H1 (cell line): Measurements from ENCODE around the gene DENND4B. TPM values are rescaled to one million over a fixed set of nuclear protein-coding genes. Genes with fewer than 3 reads are reported as not detected.

Experiments
- CTBP2 ChIP-seq: IDR thresholded peaks from 2 replicates; pipeline ENCODE4 v1.7.0; 2011; ENCODE audit warnings: borderline replicate concordance, mild to moderate bottlenecking, moderate library complexity, mixed read lengths, low read length; ENCODE audit not compliant: insufficient read depth, insufficient read length
- EGR1 ChIP-seq: IDR thresholded peaks from 2 replicates; pipeline ENCODE4 v1.6.1; 2011; ENCODE audit warnings: low read depth, low read length, borderline replicate concordance
- GABPA ChIP-seq: IDR thresholded peaks from 2 replicates; pipeline ENCODE4 v1.6.1; 2011; ENCODE audit warnings: mild to moderate bottlenecking, low read length, moderate library complexity, borderline replicate concordance; ENCODE audit not compliant: insufficient read depth
- PHF8 ChIP-seq: fragments of 200-600 bp; sonication (generic); conservative IDR thresholded peaks from 2 replicates; pipeline ENCODE4 v1.7.1; 2012; ENCODE audit warnings: low read depth, mild to moderate bottlenecking, inconsistent platforms, low read length, moderate library complexity
- POLR2A ChIP-seq, 2 experiments: IDR thresholded peaks; 1 replicate in 1 of 2; 2 replicates in 1 of 2; pipeline ENCODE4 v1.6.1; 2011; ENCODE audit warnings: low read depth in 2 of 2, low read length in 2 of 2, mild to moderate bottlenecking in 2 of 2; ENCODE audit errors: control extremely low read depth in 1 of 2
- RFX5 ChIP-seq: IDR thresholded peaks from 2 replicates; pipeline ENCODE4 v1.6.1; 2011; ENCODE audit warnings: low read depth, low read length, improper control_type of control experiment, borderline replicate concordance
- RNF2 ChIP-seq: fragments of 200-900, 300-1000 bp; sonication (generic); IDR thresholded peaks from 2 replicates; pipeline ENCODE4 v1.7.1; 2016; ENCODE audit warnings: borderline replicate concordance, low read depth, mild to moderate bottlenecking, antibody characterized with exemption, low read length; ENCODE audit not compliant: poor library complexity, severe bottlenecking; ENCODE audit errors: missing control alignments
- SP2 ChIP-seq: IDR thresholded peaks from 2 replicates; pipeline ENCODE4 v1.6.1; 2012; ENCODE audit warnings: mild to moderate bottlenecking, low read length, inconsistent platforms
- TBP ChIP-seq: IDR thresholded peaks from 2 replicates; pipeline ENCODE4 v1.6.1; 2011; ENCODE audit warnings: low read depth, low read length, improper control_type of control experiment
- polyA plus RNA-seq, 7 experiments: library from polyadenylated mRNA; depleted of rRNA in 3 of 7; stranded (reverse) in 5 of 7; unstranded in 2 of 7; fragments of >200 nt in 5 of 7; fragments of 200-250 nt in 2 of 7; gene quantifications; 1 replicate in 5 of 7; 2 replicates in 1 of 7; 4 replicates in 1 of 7; pipeline versions ENCODE4 v1.2.1 to v1.2.3, GENCODE V29; 2011 to 2013; ENCODE audit warnings: missing spikeins in 2 of 7, mixed read lengths in 2 of 7
- total RNA-seq: library from RNA; stranded (reverse); fragmentation: NEBNext Ultra II Directional; extraction: Animal tissue kit (Norgen Biotek cat#: 25700); gene quantifications from 2 replicates; pipeline ENCODE4 v1.2.1, GENCODE V29; 2021
- TF ChIP-seq, protein P1 (sequence below): fragments of 300-600 bp; sonication (generic); IDR thresholded peaks from 2 replicates; pipeline ENCODE4 v1.7.1; 2012; ENCODE audit warnings: low read length, moderate library complexity, mild to moderate bottlenecking, inconsistent platforms; ENCODE audit not compliant: insufficient replicate concordance

Gene DENND4B
- total and polyA plus RNA-seq, 2 of the 8 experiments (the other 6 are each of a cell fraction or from before 2014, with no cell fraction given), result 45.6 to 61.1 TPM

DNA sequence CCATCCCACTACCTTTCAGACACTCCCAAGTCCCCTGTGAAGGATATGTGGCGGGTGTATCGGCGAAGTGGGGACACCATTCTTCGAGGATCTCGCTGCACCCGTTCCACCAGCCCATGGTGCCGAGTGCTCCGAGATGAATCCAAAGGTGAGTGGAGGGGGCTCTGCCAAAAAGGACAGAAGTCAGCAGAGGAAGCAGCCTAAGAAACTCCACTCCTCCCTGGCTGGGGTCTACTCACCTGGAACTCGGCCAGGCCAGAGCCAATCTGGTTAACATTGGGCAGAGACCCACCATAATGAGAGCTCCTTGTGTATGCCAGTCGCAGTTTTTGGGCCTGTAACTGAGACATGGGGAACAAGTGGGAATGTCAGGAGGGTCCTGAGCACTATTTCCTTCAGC is 8.3 kb upstream of the DENND4B start (continued):
- TF ChIP-seq CTBP2 (no peak), POLR2A (IDR thresholded peaks at IDR 0.05; ENCODE audit: control extremely low read depth in 1 of 2, low read depth in 2 of 2, low read length in 2 of 2) (no peak), PHF8 (no peak), SP2 (no peak), EGR1 (no peak), RFX5 (no peak), GABPA (no peak), TBP (no peak), RNF2 (no peak)
- TF ChIP-seq, protein P1, sequence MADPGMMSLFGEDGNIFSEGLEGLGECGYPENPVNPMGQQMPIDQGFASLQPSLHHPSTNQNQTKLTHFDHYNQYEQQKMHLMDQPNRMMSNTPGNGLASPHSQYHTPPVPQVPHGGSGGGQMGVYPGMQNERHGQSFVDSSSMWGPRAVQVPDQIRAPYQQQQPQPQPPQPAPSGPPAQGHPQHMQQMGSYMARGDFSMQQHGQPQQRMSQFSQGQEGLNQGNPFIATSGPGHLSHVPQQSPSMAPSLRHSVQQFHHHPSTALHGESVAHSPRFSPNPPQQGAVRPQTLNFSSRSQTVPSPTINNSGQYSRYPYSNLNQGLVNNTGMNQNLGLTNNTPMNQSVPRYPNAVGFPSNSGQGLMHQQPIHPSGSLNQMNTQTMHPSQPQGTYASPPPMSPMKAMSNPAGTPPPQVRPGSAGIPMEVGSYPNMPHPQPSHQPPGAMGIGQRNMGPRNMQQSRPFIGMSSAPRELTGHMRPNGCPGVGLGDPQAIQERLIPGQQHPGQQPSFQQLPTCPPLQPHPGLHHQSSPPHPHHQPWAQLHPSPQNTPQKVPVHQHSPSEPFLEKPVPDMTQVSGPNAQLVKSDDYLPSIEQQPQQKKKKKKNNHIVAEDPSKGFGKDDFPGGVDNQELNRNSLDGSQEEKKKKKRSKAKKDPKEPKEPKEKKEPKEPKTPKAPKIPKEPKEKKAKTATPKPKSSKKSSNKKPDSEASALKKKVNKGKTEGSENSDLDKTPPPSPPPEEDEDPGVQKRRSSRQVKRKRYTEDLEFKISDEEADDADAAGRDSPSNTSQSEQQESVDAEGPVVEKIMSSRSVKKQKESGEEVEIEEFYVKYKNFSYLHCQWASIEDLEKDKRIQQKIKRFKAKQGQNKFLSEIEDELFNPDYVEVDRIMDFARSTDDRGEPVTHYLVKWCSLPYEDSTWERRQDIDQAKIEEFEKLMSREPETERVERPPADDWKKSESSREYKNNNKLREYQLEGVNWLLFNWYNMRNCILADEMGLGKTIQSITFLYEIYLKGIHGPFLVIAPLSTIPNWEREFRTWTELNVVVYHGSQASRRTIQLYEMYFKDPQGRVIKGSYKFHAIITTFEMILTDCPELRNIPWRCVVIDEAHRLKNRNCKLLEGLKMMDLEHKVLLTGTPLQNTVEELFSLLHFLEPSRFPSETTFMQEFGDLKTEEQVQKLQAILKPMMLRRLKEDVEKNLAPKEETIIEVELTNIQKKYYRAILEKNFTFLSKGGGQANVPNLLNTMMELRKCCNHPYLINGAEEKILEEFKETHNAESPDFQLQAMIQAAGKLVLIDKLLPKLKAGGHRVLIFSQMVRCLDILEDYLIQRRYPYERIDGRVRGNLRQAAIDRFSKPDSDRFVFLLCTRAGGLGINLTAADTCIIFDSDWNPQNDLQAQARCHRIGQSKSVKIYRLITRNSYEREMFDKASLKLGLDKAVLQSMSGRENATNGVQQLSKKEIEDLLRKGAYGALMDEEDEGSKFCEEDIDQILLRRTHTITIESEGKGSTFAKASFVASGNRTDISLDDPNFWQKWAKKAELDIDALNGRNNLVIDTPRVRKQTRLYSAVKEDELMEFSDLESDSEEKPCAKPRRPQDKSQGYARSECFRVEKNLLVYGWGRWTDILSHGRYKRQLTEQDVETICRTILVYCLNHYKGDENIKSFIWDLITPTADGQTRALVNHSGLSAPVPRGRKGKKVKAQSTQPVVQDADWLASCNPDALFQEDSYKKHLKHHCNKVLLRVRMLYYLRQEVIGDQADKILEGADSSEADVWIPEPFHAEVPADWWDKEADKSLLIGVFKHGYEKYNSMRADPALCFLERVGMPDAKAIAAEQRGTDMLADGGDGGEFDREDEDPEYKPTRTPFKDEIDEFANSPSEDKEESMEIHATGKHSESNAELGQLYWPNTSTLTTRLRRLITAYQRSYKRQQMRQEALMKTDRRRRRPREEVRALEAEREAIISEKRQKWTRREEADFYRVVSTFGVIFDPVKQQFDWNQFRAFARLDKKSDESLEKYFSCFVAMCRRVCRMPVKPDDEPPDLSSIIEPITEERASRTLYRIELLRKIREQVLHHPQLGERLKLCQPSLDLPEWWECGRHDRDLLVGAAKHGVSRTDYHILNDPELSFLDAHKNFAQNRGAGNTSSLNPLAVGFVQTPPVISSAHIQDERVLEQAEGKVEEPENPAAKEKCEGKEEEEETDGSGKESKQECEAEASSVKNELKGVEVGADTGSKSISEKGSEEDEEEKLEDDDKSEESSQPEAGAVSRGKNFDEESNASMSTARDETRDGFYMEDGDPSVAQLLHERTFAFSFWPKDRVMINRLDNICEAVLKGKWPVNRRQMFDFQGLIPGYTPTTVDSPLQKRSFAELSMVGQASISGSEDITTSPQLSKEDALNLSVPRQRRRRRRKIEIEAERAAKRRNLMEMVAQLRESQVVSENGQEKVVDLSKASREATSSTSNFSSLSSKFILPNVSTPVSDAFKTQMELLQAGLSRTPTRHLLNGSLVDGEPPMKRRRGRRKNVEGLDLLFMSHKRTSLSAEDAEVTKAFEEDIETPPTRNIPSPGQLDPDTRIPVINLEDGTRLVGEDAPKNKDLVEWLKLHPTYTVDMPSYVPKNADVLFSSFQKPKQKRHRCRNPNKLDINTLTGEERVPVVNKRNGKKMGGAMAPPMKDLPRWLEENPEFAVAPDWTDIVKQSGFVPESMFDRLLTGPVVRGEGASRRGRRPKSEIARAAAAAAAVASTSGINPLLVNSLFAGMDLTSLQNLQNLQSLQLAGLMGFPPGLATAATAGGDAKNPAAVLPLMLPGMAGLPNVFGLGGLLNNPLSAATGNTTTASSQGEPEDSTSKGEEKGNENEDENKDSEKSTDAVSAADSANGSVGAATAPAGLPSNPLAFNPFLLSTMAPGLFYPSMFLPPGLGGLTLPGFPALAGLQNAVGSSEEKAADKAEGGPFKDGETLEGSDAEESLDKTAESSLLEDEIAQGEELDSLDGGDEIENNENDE, result no peak
- TF ChIP-seq, all 59 proteins: peak for 0
